SK-N-SH treated with all-trans-retinoic acid at 6 μM for 48 hours (cell line): ENCODE data around the gene ARID5B.

Experiments used
- ATAC-seq: fragments of 200-7000 bp; cut with Tn5 transposase; 3 replicates; pipeline ENCODE4 v1.9.1; 2020; ENCODE audit warnings: mild to moderate bottlenecking, moderate library complexity
- ARNTL ChIP-seq: fragments of 450-650 bp; formaldehyde crosslinking; IDR thresholded peaks from 2 replicates; pipeline ENCODE4 v1.5.0; 2020; ENCODE audit warnings: low read depth, mild to moderate bottlenecking, moderate library complexity, borderline replicate concordance
- BACH2 ChIP-seq: fragments of 250-450 bp; sonication (Bioruptor Pico); IDR thresholded peaks from 2 replicates; pipeline ENCODE4 v1.9.0; 2021; ENCODE audit warnings: mild to moderate bottlenecking, borderline replicate concordance
- CSDC2 ChIP-seq: fragments of 250-450 bp; sonication (Bioruptor Pico); IDR thresholded peaks from 2 replicates; pipeline ENCODE4 v1.5.0; 2020; ENCODE audit warnings: mild to moderate bottlenecking, moderate library complexity
- GLIS3 ChIP-seq: fragments of 250-450 bp; sonication (Bioruptor Pico); IDR thresholded peaks from 2 replicates; pipeline ENCODE4 v1.5.0; 2020; ENCODE audit warnings: mild to moderate bottlenecking, moderate library complexity
- ISL1 ChIP-seq: fragments of 250-450 bp; sonication (Bioruptor Pico); IDR thresholded peaks from 2 replicates; pipeline ENCODE4 v2.1.2; 2022; ENCODE audit warnings: mild to moderate bottlenecking, moderate library complexity
- OSR1 ChIP-seq: fragments of 250-450 bp; sonication (Bioruptor Pico); IDR thresholded peaks from 2 replicates; pipeline ENCODE4 v1.8.0; 2022; ENCODE audit warnings: moderate library complexity, mild to moderate bottlenecking, inconsistent platforms
- PPARA ChIP-seq: fragments of 250-450 bp; sonication (Bioruptor Pico); IDR thresholded peaks from 2 replicates; pipeline ENCODE4 v1.5.0; 2020; ENCODE audit warnings: mild to moderate bottlenecking, borderline replicate concordance
- RARB ChIP-seq: fragments of 250-450 bp; sonication (Bioruptor Pico); IDR thresholded peaks from 2 replicates; pipeline ENCODE4 v1.8.0; 2021; ENCODE audit warnings: mild to moderate bottlenecking, moderate library complexity
- SNAI2 ChIP-seq: fragments of 250-450 bp; sonication (Bioruptor Pico); IDR thresholded peaks from 2 replicates; pipeline ENCODE4 v1.5.0; 2020; ENCODE audit warnings: mild to moderate bottlenecking, moderate library complexity
- TCF4 ChIP-seq: fragments of 250-450 bp; sonication (Bioruptor Pico); IDR thresholded peaks from 2 replicates; pipeline ENCODE4 v1.8.0; 2021; ENCODE audit warnings: mild to moderate bottlenecking, moderate library complexity, borderline replicate concordance
- TOX ChIP-seq: fragments of 250-450 bp; sonication (Bioruptor Pico); IDR thresholded peaks from 2 replicates; pipeline ENCODE4 v1.8.0; 2021; ENCODE audit warnings: mild to moderate bottlenecking, moderate library complexity, borderline replicate concordance
- ZC3H10 ChIP-seq: fragments of 250-450 bp; sonication (Bioruptor Pico); IDR thresholded peaks from 2 replicates; pipeline ENCODE4 v1.5.1; 2021; ENCODE audit warnings: mild to moderate bottlenecking, moderate library complexity
- ZFP3 ChIP-seq: fragments of 250-450 bp; sonication (Bioruptor Pico); IDR thresholded peaks from 2 replicates; pipeline ENCODE4 v1.5.0; 2020; ENCODE audit warnings: mild to moderate bottlenecking, moderate library complexity
- ZNF565 ChIP-seq: fragments of 450-650 bp; formaldehyde crosslinking; conservative IDR thresholded peaks from 2 replicates; pipeline ENCODE4 v1.5.0; 2020; ENCODE audit warnings: low read depth, mild to moderate bottlenecking, moderate library complexity
- ZNF70 ChIP-seq: fragments of 450-650 bp; formaldehyde crosslinking; IDR thresholded peaks from 2 replicates; pipeline ENCODE4 v1.5.0; 2020; ENCODE audit warnings: mild to moderate bottlenecking, moderate library complexity
- ZNF8 ChIP-seq: fragments of 450-650 bp; formaldehyde crosslinking; IDR thresholded peaks from 2 replicates; pipeline ENCODE4 v1.5.0; 2020; ENCODE audit warnings: mild to moderate bottlenecking, moderate library complexity
- TF ChIP-seq, protein P1 (sequence below): fragments of 250-450 bp; sonication (Bioruptor Pico); IDR thresholded peaks from 2 replicates; pipeline ENCODE4 v1.8.0; 2020; ENCODE audit warnings: mild to moderate bottlenecking, moderate library complexity, borderline replicate concordance
- TF ChIP-seq, protein P2 (sequence below): fragments of 250-450 bp; sonication (Bioruptor Pico); IDR thresholded peaks from 2 replicates; pipeline ENCODE4 v1.5.1; 2021; ENCODE audit warnings: mild to moderate bottlenecking, moderate library complexity
- TF ChIP-seq, protein P3 (sequence below): fragments of 250-450 bp; sonication (Bioruptor Pico); IDR thresholded peaks from 2 replicates; pipeline ENCODE4 v1.5.0; 2020; ENCODE audit warnings: mild to moderate bottlenecking, moderate library complexity
- TF ChIP-seq, protein P4 (sequence below): fragments of 250-450 bp; sonication (Bioruptor Pico); IDR thresholded peaks from 2 replicates; pipeline ENCODE4 v1.5.1; 2020; ENCODE audit warnings: low read depth, mild to moderate bottlenecking, moderate library complexity
- TF ChIP-seq, protein P5 (sequence below): fragments of 250-450 bp; sonication (Bioruptor Pico); IDR thresholded peaks from 2 replicates; pipeline ENCODE4 v1.8.0; 2021; ENCODE audit warnings: low read depth, mild to moderate bottlenecking, moderate library complexity, borderline replicate concordance

ARID5B gene

DNA sequence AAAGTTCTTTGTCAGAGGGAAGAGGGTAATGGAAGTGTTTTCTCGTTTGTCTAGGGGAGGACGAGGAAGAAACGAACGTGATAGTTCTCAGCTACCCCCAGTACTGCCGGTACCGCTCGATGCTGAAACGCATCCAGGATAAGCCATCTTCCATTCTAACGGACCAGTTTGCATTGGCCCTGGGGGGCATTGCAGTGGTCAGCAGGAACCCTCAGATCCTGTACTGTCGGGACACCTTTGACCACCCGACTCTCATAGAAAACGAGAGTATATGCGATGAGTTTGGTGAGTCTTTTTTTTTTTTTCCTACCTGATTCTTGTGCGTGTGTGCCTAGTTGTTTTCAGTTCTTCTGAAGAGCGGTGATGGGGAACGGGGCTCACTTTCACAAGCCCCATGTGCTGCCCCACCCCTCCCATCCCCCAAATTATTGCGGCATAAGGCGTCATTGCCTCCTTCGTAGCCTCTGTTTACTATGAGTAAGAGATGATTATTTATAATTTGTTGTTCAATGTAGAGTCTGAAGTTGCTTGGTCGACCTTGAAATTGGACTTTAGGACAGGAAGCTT is 98.6 kb downstream of the ARID5B start:
- no peak for ATAC-seq
- TF ChIP-seq GLIS3 (CRISPR knock-in tag), result no peak
- no peak for TF ChIP-seq ZNF70
- TF ChIP-seq ZNF565 (CRISPR knock-in tag), result no peak
- TF ChIP-seq SNAI2, result no peak
- no peak for TF ChIP-seq CSDC2
- TF ChIP-seq, protein P1, sequence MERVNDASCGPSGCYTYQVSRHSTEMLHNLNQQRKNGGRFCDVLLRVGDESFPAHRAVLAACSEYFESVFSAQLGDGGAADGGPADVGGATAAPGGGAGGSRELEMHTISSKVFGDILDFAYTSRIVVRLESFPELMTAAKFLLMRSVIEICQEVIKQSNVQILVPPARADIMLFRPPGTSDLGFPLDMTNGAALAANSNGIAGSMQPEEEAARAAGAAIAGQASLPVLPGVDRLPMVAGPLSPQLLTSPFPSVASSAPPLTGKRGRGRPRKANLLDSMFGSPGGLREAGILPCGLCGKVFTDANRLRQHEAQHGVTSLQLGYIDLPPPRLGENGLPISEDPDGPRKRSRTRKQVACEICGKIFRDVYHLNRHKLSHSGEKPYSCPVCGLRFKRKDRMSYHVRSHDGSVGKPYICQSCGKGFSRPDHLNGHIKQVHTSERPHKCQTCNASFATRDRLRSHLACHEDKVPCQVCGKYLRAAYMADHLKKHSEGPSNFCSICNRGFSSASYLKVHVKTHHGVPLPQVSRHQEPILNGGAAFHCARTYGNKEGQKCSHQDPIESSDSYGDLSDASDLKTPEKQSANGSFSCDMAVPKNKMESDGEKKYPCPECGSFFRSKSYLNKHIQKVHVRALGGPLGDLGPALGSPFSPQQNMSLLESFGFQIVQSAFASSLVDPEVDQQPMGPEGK (CRISPR knock-in tag), result no peak
- TF ChIP-seq RARB (CRISPR knock-in tag), result no peak
- TF ChIP-seq, protein P2, sequence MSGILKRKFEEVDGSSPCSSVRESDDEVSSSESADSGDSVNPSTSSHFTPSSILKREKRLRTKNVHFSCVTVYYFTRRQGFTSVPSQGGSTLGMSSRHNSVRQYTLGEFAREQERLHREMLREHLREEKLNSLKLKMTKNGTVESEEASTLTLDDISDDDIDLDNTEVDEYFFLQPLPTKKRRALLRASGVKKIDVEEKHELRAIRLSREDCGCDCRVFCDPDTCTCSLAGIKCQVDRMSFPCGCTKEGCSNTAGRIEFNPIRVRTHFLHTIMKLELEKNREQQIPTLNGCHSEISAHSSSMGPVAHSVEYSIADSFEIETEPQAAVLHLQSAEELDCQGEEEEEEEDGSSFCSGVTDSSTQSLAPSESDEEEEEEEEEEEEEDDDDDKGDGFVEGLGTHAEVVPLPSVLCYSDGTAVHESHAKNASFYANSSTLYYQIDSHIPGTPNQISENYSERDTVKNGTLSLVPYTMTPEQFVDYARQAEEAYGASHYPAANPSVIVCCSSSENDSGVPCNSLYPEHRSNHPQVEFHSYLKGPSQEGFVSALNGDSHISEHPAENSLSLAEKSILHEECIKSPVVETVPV, result no peak
- TF ChIP-seq, protein P3, sequence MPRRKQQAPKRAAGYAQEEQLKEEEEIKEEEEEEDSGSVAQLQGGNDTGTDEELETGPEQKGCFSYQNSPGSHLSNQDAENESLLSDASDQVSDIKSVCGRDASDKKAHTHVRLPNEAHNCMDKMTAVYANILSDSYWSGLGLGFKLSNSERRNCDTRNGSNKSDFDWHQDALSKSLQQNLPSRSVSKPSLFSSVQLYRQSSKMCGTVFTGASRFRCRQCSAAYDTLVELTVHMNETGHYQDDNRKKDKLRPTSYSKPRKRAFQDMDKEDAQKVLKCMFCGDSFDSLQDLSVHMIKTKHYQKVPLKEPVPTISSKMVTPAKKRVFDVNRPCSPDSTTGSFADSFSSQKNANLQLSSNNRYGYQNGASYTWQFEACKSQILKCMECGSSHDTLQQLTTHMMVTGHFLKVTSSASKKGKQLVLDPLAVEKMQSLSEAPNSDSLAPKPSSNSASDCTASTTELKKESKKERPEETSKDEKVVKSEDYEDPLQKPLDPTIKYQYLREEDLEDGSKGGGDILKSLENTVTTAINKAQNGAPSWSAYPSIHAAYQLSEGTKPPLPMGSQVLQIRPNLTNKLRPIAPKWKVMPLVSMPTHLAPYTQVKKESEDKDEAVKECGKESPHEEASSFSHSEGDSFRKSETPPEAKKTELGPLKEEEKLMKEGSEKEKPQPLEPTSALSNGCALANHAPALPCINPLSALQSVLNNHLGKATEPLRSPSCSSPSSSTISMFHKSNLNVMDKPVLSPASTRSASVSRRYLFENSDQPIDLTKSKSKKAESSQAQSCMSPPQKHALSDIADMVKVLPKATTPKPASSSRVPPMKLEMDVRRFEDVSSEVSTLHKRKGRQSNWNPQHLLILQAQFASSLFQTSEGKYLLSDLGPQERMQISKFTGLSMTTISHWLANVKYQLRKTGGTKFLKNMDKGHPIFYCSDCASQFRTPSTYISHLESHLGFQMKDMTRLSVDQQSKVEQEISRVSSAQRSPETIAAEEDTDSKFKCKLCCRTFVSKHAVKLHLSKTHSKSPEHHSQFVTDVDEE (CRISPR knock-in tag), result no peak
- no peak for TF ChIP-seq BACH2
- TF ChIP-seq, protein P4, sequence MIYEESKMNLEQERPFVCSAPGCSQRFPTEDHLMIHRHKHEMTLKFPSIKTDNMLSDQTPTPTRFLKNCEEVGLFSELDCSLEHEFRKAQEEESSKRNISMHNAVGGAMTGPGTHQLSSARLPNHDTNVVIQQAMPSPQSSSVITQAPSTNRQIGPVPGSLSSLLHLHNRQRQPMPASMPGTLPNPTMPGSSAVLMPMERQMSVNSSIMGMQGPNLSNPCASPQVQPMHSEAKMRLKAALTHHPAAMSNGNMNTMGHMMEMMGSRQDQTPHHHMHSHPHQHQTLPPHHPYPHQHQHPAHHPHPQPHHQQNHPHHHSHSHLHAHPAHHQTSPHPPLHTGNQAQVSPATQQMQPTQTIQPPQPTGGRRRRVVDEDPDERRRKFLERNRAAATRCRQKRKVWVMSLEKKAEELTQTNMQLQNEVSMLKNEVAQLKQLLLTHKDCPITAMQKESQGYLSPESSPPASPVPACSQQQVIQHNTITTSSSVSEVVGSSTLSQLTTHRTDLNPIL (CRISPR knock-in tag), result no peak
- no peak for TF ChIP-seq ZFP3 (CRISPR knock-in tag)
- TF ChIP-seq, protein P5, sequence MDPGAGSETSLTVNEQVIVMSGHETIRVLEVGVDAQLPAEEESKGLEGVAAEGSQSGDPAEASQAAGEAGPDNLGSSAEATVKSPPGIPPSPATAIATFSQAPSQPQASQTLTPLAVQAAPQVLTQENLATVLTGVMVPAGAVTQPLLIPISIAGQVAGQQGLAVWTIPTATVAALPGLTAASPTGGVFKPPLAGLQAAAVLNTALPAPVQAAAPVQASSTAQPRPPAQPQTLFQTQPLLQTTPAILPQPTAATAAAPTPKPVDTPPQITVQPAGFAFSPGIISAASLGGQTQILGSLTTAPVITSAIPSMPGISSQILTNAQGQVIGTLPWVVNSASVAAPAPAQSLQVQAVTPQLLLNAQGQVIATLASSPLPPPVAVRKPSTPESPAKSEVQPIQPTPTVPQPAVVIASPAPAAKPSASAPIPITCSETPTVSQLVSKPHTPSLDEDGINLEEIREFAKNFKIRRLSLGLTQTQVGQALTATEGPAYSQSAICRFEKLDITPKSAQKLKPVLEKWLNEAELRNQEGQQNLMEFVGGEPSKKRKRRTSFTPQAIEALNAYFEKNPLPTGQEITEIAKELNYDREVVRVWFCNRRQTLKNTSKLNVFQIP (CRISPR knock-in tag), result no peak
- TF ChIP-seq OSR1 (CRISPR knock-in tag), result no peak
- TF ChIP-seq TOX (CRISPR knock-in tag), result no peak
- no peak for TF ChIP-seq ZC3H10 (CRISPR knock-in tag)
- TF ChIP-seq PPARA (CRISPR knock-in tag), result no peak
- no peak for TF ChIP-seq ISL1 (CRISPR knock-in tag)

DNA sequence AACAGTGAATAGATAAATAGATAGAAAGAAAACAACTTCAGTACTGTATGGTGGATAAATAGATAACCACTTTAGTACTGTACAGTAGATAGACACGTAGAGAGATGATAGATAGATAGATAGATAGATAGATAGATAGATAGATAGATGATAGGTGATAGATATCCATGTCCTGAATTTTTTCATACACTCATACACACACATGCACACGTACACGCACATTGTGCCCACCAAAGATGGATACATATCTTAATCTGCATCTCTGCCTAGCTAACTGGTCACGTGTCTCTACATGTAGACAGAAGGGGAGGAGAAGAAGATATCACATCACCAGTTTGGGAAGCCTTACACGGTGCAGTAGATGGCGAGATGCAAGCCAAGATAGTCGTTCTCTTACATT is 99.2 kb downstream of the ARID5B start:
- ATAC-seq, result no peak
- TF ChIP-seq, protein P2, result no peak
- TF ChIP-seq BACH2, result no peak
- no peak for TF ChIP-seq PPARA (CRISPR knock-in tag)
- no peak for TF ChIP-seq ARNTL (CRISPR knock-in tag)
- no peak for TF ChIP-seq GLIS3 (CRISPR knock-in tag)
- TF ChIP-seq, protein P5 (CRISPR knock-in tag), result no peak
- TF ChIP-seq, protein P3 (CRISPR knock-in tag), result no peak
- no peak for TF ChIP-seq ISL1 (CRISPR knock-in tag)
- TF ChIP-seq, protein P1 (CRISPR knock-in tag), result no peak
- TF ChIP-seq ZNF8, result no peak
- TF ChIP-seq TCF4 (CRISPR knock-in tag), result no peak
